ENCODE data around the gene NOXO1.

Gene NOXO1

GRCh38 chr16:1997494-1998359 is 16.5 kb upstream of the NOXO1 start:
- no peak for DNase-seq (ENCODE audit: low read depth)

GRCh38 chr16:1993731-1994131 is 12.5 kb upstream of the NOXO1 start:
- no peak for DNase-seq (ENCODE audit: low read depth)

- no peak for DNase-seq (ENCODE audit: low read depth)
Observed at GRCh38 chr16:1992704-1993317, 11.5 kb upstream of the NOXO1 start.

GRCh38 chr16:1991948-1992703 is 10.9 kb upstream of the NOXO1 start:
- DNase-seq (ENCODE audit: low read depth): peak; percentile 95

- no peak for DNase-seq (ENCODE audit: low read depth)
Observed at GRCh38 chr16:1991588-1991947, 10.3 kb upstream of the NOXO1 start.

- DNase-seq (ENCODE audit: low read depth): no peak
Observed at GRCh38 chr16:1991135-1991551, 9.9 kb upstream of the NOXO1 start.

GRCh38 chr16:1990351-1991134 is 9.3 kb upstream of the NOXO1 start:
- no peak for DNase-seq (ENCODE audit: low read depth)

GRCh38 chr16:1990101-1990350 is 8.8 kb upstream of the NOXO1 start:
- no peak for DNase-seq (ENCODE audit: low read depth)

GRCh38 chr16:1989209-1990100 is 8.2 kb upstream of the NOXO1 start, which contains the start of gene SYNGR3:
Gene SYNGR3, plus strand, starts transcription at chr16:1989970. Its CDS starts 133 bp downstream, at chr16:1990103.
- no peak for DNase-seq (ENCODE audit: low read depth)

GRCh38 chr16:1987198-1987597 is 5.9 kb upstream of the NOXO1 start:
- DNase-seq (ENCODE audit: low read depth): no peak

GRCh38 chr16:1985466-1986150 is 4.3 kb upstream of the NOXO1 start:
- DNase-seq (ENCODE audit: low read depth): no peak

GRCh38 chr16:1984347-1985225 is 3.3 kb upstream of the NOXO1 start:
- no peak for DNase-seq (ENCODE audit: low read depth)

- DNase-seq (ENCODE audit: low read depth): no peak
Observed at GRCh38 chr16:1983544-1984346, 2.5 kb upstream of the NOXO1 start, which contains the start of gene GFER. Gene GFER, plus strand, starts transcription at chr16:1984193. Its CDS starts 26 bp downstream, at chr16:1984219.

- no peak for DNase-seq (ENCODE audit: low read depth)
Observed at GRCh38 chr16:1982991-1983543, 1.8 kb upstream of the NOXO1 start.

GRCh38 chr16:1982013-1982433 is 754 bp upstream of the NOXO1 start:
- DNase-seq (ENCODE audit: low read depth): no peak

- no peak for DNase-seq (ENCODE audit: low read depth)
Observed at GRCh38 chr16:1980770-1981087, 540 bp downstream of the NOXO1 start.

GRCh38 chr16:1980030-1980769 is 1.1 kb downstream of the NOXO1 start:
- no peak for DNase-seq (ENCODE audit: low read depth)

Measured in stimulated activated CD8-positive, alpha-beta memory T cell treated with anti-CD3 and anti-CD28 coated beads, Interleukin-15, amount 100 ng/mL, for 24 hours (primary cell).